ENCODE results near the gene FIGNL2. TPM values are rescaled to one million over a fixed set of nuclear protein-coding genes. Genes with fewer than 3 reads are reported as not detected.
A peak's percentile ranks its signal among the peaks of the same experiment; 100 is the strongest.

FIGNL2 gene
- total and polyA plus RNA-seq, 2 experiments from 2014 or later, result 0.13 to 0.32 TPM

DNA sequence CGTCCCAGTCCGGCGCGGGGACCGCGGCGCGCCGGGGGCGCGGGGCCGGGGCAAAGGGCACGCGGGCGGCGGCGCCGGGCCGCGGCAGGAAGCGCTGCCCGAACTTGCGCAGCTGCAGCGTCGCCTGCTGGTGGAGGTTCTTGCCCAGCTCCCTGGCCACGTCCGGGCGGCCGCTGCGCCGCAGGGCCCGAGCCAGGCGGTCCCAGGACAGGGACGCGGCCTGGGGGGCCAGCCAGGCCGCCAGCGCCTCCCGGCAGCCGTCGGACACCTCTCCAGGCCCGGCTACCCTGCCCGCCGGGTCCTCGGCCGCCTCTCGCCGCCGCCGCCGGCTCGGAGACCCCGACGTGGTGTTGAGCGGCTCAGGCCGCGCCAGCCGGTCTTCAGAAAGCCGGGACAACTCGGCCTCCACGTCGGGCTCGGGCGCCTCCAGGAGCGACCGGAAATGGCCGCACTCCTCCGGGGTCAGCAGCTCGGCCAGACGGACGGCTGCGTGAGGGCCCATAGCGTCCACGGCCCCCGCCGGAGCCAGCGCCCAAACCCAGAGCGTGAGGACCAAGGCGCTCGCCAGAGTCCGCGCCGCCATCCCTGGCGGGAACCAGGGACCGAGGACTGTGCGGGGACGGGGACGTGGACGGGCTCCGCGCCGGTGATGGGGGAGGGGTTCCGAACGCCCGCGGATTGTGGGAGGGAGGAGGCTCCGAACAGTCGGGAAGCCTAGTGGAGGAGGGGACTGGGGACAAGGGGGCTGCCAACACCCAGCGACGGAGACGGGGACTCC, 34.0 kb downstream of the FIGNL2 start:
- in situ Hi-C loops (cut with MboI), result no loop called here
- Histone ChIP-seq H3K9me2 (ENCODE audit: insufficient read depth) (no peaks in the 10 kb centered on the region), H3K4me3 (peak overlapping the region; percentile 71), H3K4me2 (ENCODE audit: unreplicated experiment) (peak overlapping the region; percentile 65), H3K79me2 (ENCODE audit: insufficient read depth) (peaks cover 34% of the 10 kb centered on the region), H3F3A (ENCODE audit: insufficient read depth) (peaks cover 3% of the 10 kb centered on the region), H2AFZ (peak overlapping the region; percentile 73), H3K4me1 (ENCODE audit: insufficient read depth) (peaks cover 20% of the 10 kb centered on the region), H3K36me3 (ENCODE audit: low read depth) (no peaks in the 10 kb centered on the region), H4K20me1 (ENCODE audit: insufficient read depth) (no peaks in the 10 kb centered on the region), H3K9me3 (ENCODE audit: low read depth) (no peaks in the 10 kb centered on the region), H3K27ac (peak overlapping the region; percentile 54), H3K27me3 (replicated peaks; ENCODE audit: insufficient read depth) (no peaks in the 10 kb centered on the region), H3K9ac (peak overlapping the region; percentile 88)
- peak; percentile 93 for DNase-seq
- 1% methylated on average over 47 to 63 of the region's 100 CpGs for WGBS, 2 experiments (ENCODE audit: low coverage in 1 of 2, low lambda C conversion rate in 2 of 2, missing lambda C conversion rate in 2 of 2)
- TF ChIP-seq EZH2phosphoT487 (IDR thresholded peaks at IDR 0.05; ENCODE audit: insufficient read depth, low read depth), result no peak
- no peak for TF ChIP-seq EZH2 (IDR thresholded peaks at IDR 0.05; ENCODE audit: insufficient read depth, poor library complexity, severe bottlenecking)

DNA sequence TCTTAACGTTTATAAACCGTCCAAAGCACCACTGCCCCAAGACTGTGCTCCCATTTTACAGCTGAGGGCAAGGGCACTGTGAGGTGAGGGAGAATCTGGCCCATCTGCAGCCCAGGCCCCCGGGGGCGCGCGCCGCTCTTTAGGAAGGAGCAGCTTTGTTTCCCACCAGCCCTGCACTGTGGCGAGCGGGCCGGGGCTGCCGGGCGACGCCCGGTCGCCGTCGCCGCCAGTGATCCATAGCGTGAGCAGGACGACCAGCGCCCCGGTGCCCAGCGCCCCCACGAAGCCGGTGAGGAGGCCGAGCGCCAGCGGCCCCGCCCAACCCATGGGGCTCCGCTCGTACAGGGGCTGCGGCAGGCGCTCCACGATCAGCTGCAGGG, 34.6 kb downstream of the FIGNL2 start:
- Histone ChIP-seq H3K27ac (peak overlapping the region; percentile 54; the same call in 1 of the 2 replicates), H2AFZ (peak overlapping the region; percentile 64), H3K9me2 (ENCODE audit: insufficient read depth) (no peaks in the 10 kb centered on the region), H4K20me1 (ENCODE audit: insufficient read depth) (no peaks in the 10 kb centered on the region), H3K4me1 (ENCODE audit: insufficient read depth) (peaks cover 15% of the 10 kb centered on the region), H3K4me3 (peak overlapping the region; percentile 71), H3K36me3 (ENCODE audit: low read depth) (no peaks in the 10 kb centered on the region; the same call in 1 of the 2 replicates), H3F3A (ENCODE audit: insufficient read depth) (no peaks in the 10 kb centered on the region), H3K9ac (peak overlapping the region; percentile 88), H3K79me2 (ENCODE audit: insufficient read depth) (peaks cover 30% of the 10 kb centered on the region), H3K4me2 (ENCODE audit: unreplicated experiment) (peak overlapping the region; percentile 50), H3K27me3 (replicated peaks; ENCODE audit: insufficient read depth) (no peaks in the 10 kb centered on the region), H3K9me3 (ENCODE audit: low read depth) (no peaks in the 10 kb centered on the region)
- TF ChIP-seq EZH2 (IDR thresholded peaks at IDR 0.05; ENCODE audit: insufficient read depth, poor library complexity, severe bottlenecking), result no peak
- TF ChIP-seq EZH2phosphoT487 (IDR thresholded peaks at IDR 0.05; ENCODE audit: insufficient read depth, low read depth), result no peak
- in situ Hi-C loops (cut with MboI), result no loop called here
- DNase-seq, result no peak
- WGBS, 2 experiments (ENCODE audit: low coverage in 1 of 2, low lambda C conversion rate in 2 of 2, missing lambda C conversion rate in 2 of 2), result 5 to 8% methylated on average over 15 to 18 of the region's 34 CpGs

DNA sequence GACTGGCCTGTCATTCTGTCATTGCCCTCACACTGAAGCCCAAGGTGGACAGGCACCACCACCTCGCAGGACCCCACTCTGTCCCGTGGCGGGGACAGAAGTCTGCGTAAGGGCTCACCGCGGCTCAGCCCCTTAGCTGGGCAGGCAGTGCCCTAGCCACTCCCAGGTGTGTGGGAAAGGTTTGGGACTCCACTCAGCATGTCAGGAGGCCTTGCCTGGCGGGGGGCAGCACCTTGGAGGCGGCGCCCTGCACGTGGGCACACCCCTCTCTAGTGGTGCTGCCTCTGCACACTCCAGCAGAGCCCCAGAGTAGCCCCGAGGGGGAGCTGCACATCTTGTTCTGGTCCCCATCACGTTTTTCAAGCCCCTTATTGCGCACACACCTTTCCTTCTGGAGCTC, 35.6 kb downstream of the FIGNL2 start:
- 80 to 83% methylated on average over 13 of the region's 13 CpGs for WGBS, 2 experiments (ENCODE audit: low coverage in 1 of 2, low lambda C conversion rate in 2 of 2, missing lambda C conversion rate in 2 of 2)
- in situ Hi-C loops (cut with MboI), result no loop called here
- H4K20me1 ChIP-seq (ENCODE audit: insufficient read depth), result no peaks in the 10 kb centered on the region; the same call in 1 of the 2 replicates
- no peak for TF ChIP-seq EZH2phosphoT487 (IDR thresholded peaks at IDR 0.05; ENCODE audit: insufficient read depth, low read depth)
- no peak for TF ChIP-seq EZH2 (IDR thresholded peaks at IDR 0.05; ENCODE audit: insufficient read depth, poor library complexity, severe bottlenecking)
- no peak overlapping the region for H2AFZ ChIP-seq
- no peaks in the 10 kb centered on the region for H3K27me3 ChIP-seq (replicated peaks; ENCODE audit: insufficient read depth)
- no peaks in the 10 kb centered on the region for H3F3A ChIP-seq (ENCODE audit: insufficient read depth)
- no peaks in the 10 kb centered on the region for H3K9me2 ChIP-seq (ENCODE audit: insufficient read depth)
- H3K36me3 ChIP-seq (ENCODE audit: low read depth), result no peaks in the 10 kb centered on the region; the same call in 1 of the 2 replicates
- peaks cover 8% of the 10 kb centered on the region; the same call in 1 of the 2 replicates for H3K4me1 ChIP-seq (ENCODE audit: insufficient read depth)
- no peak overlapping the region for H3K4me3 ChIP-seq
- no peak overlapping the region for H3K27ac ChIP-seq
- DNase-seq, result no peak
- H3K4me2 ChIP-seq (ENCODE audit: unreplicated experiment), result no peak overlapping the region
- H3K9ac ChIP-seq, result no peak overlapping the region
- peaks cover 29% of the 10 kb centered on the region for H3K79me2 ChIP-seq (ENCODE audit: insufficient read depth)
- H3K9me3 ChIP-seq (ENCODE audit: low read depth), result no peaks in the 10 kb centered on the region

DNA sequence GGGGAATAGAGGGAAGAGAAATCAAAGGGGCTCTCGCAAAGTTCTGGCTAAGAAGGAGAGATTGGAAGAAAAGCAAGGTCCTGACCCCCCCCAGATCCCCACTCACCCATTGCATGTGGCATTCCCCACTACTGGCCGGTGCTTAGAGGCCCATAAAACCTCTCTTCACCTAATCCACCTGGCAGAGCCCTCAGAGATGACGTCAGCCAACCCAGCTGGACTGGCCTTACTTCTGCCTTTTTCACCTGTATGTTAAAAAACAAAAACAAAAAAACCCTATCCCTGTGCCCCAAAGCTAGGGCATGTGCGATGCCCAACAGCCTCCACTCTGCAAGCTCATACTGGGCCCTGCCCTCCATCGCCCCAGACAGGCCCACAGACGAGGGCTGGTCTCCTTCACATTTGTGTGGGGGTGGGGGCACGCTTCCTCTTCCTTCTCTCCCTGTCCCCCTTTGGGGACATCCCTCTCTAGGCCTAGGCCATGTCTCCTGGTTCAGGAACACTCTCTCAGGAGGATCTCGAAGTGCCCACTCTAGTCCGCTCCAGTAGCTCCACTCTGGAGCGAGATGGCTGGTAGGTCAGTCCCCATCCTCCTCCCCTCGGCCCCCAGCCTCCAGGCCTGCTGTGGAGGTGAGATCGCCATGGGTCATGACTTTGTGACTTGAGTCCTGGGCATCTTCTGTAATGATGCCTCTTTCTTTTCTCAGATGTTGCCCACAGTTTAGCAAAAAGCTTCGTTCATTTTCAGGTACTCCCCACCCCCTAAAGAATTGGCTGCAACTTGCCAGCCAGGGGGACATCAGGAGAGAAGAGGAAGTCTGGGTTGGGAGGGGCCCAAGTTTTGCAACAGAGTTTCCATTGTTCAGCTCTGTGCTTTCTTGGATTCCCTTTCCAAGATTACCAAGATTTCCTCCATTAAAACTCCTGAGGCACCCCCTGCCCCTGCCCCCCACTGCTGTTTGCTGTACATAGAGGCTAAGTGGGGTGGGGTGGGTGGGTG, 37.0 kb downstream of the FIGNL2 start:
- no peaks in the 10 kb centered on the region; the same call in 1 of the 2 replicates for H4K20me1 ChIP-seq (ENCODE audit: insufficient read depth)
- peaks cover 8% of the 10 kb centered on the region; the same call in 1 of the 2 replicates for H3K4me1 ChIP-seq (ENCODE audit: insufficient read depth)
- no peak overlapping the region for H3K4me3 ChIP-seq
- peaks cover 16% of the 10 kb centered on the region for H3K79me2 ChIP-seq (ENCODE audit: insufficient read depth)
- no peak overlapping the region for H3K4me2 ChIP-seq (ENCODE audit: unreplicated experiment)
- no peaks in the 10 kb centered on the region for H3F3A ChIP-seq (ENCODE audit: insufficient read depth)
- no peak for DNase-seq
- H2AFZ ChIP-seq, result no peak overlapping the region
- no peaks in the 10 kb centered on the region for H3K27me3 ChIP-seq (replicated peaks; ENCODE audit: insufficient read depth)
- no peaks in the 10 kb centered on the region for H3K9me2 ChIP-seq (ENCODE audit: insufficient read depth)
- H3K27ac ChIP-seq, result no peak overlapping the region
- H3K9ac ChIP-seq, result no peak overlapping the region
- WGBS, 2 experiments (ENCODE audit: low coverage in 1 of 2, low lambda C conversion rate in 2 of 2, missing lambda C conversion rate in 2 of 2), result 74 to 77% methylated on average over 13 of the region's 13 CpGs
- no peak for TF ChIP-seq EZH2phosphoT487 (IDR thresholded peaks at IDR 0.05; ENCODE audit: insufficient read depth, low read depth)
- peaks cover 3% of the 10 kb centered on the region; the same call in 1 of the 2 replicates for H3K36me3 ChIP-seq (ENCODE audit: low read depth)
- in situ Hi-C loops (cut with MboI), result no loop called here
- H3K9me3 ChIP-seq (ENCODE audit: low read depth), result no peaks in the 10 kb centered on the region
